Nephron (organoid): ENCODE results near the gene PWWP2A.
"Not testable (repeated sequence)": the region's sequence is repeated elsewhere in the genome, so short reads cannot be mapped to it uniquely, and the experiment has no call there.

Source experiments
- H3K27ac Mint-ChIP-seq, 3 experiments: 2 replicates each; pipeline ENCODE4 v1.8.0; 2020; ENCODE audit warnings: mixed read lengths in 3 of 3, mild to moderate bottlenecking in 2 of 3, moderate library complexity in 1 of 3
- H3K27me3 Mint-ChIP-seq: 2 replicates; pipeline ENCODE4 v1.8.0; 2021; ENCODE audit warnings: low read depth, mild to moderate bottlenecking, moderate library complexity, mixed read lengths
- H3K36me3 Mint-ChIP-seq: 2 replicates; pipeline ENCODE4 v1.8.0; 2020; ENCODE audit warnings: low read depth, mixed read lengths
- H3K4me1 Mint-ChIP-seq: 2 replicates; pipeline ENCODE4 v1.8.0; 2020; ENCODE audit warnings: mixed read lengths
- H3K4me3 Mint-ChIP-seq, 3 experiments: 2 replicates each; pipeline ENCODE4 v1.8.0; 2020; ENCODE audit warnings: mild to moderate bottlenecking in 3 of 3, mixed read lengths in 3 of 3, moderate library complexity in 2 of 3
- H3K9me3 Mint-ChIP-seq: 2 replicates; pipeline ENCODE4 v1.8.0; 2020; ENCODE audit warnings: mixed read lengths
- TF ChIP-seq, protein P1 (sequence below), 3 experiments: fragments of 200-600 bp; sonication (generic); IDR thresholded peaks; one replicate each; pipeline ENCODE4 v1.5.0; 2021; ENCODE audit warnings: antibody characterized with exemption in 3 of 3; ENCODE audit not compliant: unreplicated experiment in 3 of 3

The PWWP2A gene

DNA sequence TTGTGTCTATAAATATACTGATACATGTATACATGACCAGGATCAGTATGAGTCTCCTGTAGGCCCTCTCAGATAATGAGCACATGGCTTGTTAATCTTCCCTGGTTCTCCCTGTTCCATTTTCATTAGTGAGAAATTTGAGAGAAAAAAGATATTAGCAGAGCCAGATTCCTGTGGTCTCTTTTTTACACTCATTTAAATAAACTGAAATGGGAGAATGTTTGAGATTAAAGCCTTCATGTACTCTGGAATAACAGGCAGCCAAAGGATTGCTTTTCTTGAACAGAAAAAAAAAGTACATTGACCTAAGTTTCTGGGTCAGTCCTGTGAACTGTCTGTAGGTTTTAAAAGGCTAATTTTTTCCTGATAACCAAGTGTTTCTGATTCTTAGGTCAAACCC lies 44.2 kb downstream of the PWWP2A start:
- TF ChIP-seq, protein P1, sequence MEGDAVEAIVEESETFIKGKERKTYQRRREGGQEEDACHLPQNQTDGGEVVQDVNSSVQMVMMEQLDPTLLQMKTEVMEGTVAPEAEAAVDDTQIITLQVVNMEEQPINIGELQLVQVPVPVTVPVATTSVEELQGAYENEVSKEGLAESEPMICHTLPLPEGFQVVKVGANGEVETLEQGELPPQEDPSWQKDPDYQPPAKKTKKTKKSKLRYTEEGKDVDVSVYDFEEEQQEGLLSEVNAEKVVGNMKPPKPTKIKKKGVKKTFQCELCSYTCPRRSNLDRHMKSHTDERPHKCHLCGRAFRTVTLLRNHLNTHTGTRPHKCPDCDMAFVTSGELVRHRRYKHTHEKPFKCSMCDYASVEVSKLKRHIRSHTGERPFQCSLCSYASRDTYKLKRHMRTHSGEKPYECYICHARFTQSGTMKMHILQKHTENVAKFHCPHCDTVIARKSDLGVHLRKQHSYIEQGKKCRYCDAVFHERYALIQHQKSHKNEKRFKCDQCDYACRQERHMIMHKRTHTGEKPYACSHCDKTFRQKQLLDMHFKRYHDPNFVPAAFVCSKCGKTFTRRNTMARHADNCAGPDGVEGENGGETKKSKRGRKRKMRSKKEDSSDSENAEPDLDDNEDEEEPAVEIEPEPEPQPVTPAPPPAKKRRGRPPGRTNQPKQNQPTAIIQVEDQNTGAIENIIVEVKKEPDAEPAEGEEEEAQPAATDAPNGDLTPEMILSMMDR (IDR thresholded peaks at IDR 0.05; ENCODE audit: unreplicated experiment in 3 of 3) = no peak
- no peak overlapping the region for H3K27ac Mint-ChIP-seq
- H3K9me3 Mint-ChIP-seq = no peaks in the 10 kb centered on the region
- peaks cover 26% of the 10 kb centered on the region for H3K36me3 Mint-ChIP-seq
- no peaks in the 10 kb centered on the region for H3K27me3 Mint-ChIP-seq
- peaks cover 5% of the 10 kb centered on the region for H3K4me1 Mint-ChIP-seq
- H3K4me3 Mint-ChIP-seq = no peak overlapping the region

DNA sequence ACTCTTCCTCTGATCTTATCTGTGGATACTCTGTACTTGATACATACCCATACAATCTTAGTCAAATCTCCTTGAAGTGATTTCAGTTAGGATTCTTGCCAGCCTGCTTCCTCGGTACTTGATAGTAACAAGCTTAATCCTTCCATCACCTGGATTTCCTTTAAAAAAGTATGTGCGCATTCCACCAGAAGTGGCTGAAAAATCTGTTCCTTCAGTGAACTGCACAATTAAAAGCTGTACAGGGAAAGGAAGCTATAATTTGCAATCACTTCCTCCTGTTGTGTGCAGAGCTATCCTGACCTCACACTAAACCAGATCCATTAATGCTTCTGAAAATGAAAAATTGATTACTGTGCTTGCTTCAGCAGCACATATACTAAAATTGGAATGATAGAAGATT lies 47.3 kb downstream of the PWWP2A start:
- Mint-ChIP-seq H3K27me3 (no peaks in the 10 kb centered on the region), H3K4me1 (peaks cover 5% of the 10 kb centered on the region), H3K27ac (peak overlapping the region; percentile 4 to 42 (median 19)), H3K9me3 (no peaks in the 10 kb centered on the region), H3K4me3 (no peak overlapping the region), H3K36me3 (peaks cover 10% of the 10 kb centered on the region)
- TF ChIP-seq, protein P1 (IDR thresholded peaks at IDR 0.05; ENCODE audit: unreplicated experiment in 3 of 3) = no peak

GRCh38 chr5:160071516-160071915 lies 47.7 kb downstream of the PWWP2A start:
- TF ChIP-seq, protein P1 (IDR thresholded peaks at IDR 0.05; ENCODE audit: unreplicated experiment in 3 of 3) = no peak
- H3K27ac Mint-ChIP-seq = peak overlapping the region in 2 of 3 experiments; percentile 19 to 42

DNA sequence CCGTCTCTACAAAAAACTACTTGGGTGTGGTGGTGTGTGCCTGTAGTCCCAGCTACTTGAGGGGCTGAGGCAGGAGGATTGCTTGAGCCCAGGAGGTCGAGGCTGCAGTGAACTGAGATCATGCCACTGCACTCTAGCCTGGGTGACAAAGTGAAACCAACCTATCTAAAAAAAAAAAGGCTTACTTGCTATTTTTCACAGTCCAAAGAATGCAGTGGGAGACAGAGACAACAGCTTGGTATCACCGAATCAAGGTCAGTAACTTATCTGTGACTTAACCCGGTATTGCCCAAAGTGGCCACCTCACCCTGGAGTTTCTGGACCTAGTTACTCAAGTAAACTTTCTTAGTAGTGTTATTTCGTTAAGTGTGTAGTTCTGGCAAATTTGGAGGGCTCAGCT lies 50.1 kb downstream of the PWWP2A start:
- H3K4me1 Mint-ChIP-seq, H3K27me3 Mint-ChIP-seq, H3K4me3 Mint-ChIP-seq, H3K9me3 Mint-ChIP-seq: not testable (repeated sequence)
- H3K27ac Mint-ChIP-seq = peak overlapping the region in 1 of 3 experiments; percentile 49
- peaks cover 12% of the 10 kb centered on the region for H3K36me3 Mint-ChIP-seq

More at GRCh38 chr5:160071516-160071915, 47.7 kb downstream of the PWWP2A start:
- Mint-ChIP-seq H3K27me3 (no peaks in the 10 kb centered on the region), H3K4me3 (no peak overlapping the region), H3K4me1 (peaks cover 5% of the 10 kb centered on the region), H3K36me3 (peaks cover 10% of the 10 kb centered on the region), H3K9me3 (no peaks in the 10 kb centered on the region)

- Mint-ChIP-seq H3K27me3 (no peaks in the 10 kb centered on the region), H3K4me3 (no peak overlapping the region), H3K4me1 (no peaks in the 10 kb centered on the region), H3K9me3 (no peaks in the 10 kb centered on the region), H3K36me3 (peaks cover 29% of the 10 kb centered on the region), H3K27ac (peak overlapping the region in 1 of 3 experiments; percentile 57)
- TF ChIP-seq, protein P1 (IDR thresholded peaks at IDR 0.05; ENCODE audit: unreplicated experiment in 3 of 3) = no peak
Measured at GRCh38 chr5:160064995-160065614, 54.1 kb downstream of the PWWP2A start.

- Mint-ChIP-seq H3K27me3 (no peaks in the 10 kb centered on the region), H3K36me3 (peaks cover 36% of the 10 kb centered on the region)
Measured at GRCh38 chr5:160064417-160064810, 54.8 kb downstream of the PWWP2A start.

More at GRCh38 chr5:160064417-160064810, 54.8 kb downstream of the PWWP2A start:
- Mint-ChIP-seq H3K4me3 (no peak overlapping the region), H3K4me1 (no peaks in the 10 kb centered on the region), H3K27ac (no peak overlapping the region), H3K9me3 (no peaks in the 10 kb centered on the region)
- TF ChIP-seq, protein P1 (IDR thresholded peaks at IDR 0.05; ENCODE audit: unreplicated experiment in 3 of 3) = no peak
